ENCODE data around the gene OR4C6.

Gene OR4C6

DNA sequence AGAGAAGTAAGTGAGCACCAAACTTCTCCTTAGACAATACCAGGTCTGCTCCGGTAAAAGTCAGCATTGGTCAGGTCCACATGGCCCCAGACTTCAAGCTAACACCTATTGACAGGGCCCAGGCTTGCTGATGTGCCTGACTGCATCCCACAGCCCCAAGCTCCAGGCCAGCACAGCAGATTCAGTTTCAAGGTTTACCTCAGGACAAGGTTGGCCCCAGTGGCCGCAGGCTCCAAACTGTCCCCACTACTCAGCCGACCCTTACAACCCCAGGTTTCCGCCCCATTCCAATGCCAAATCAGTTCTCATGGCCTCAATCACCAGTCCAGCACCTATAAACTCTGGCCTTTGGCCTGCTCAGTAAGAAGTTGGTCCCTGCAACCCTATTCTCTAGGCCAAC, 39.4 kb downstream of the OR4C6 start:
- peaks cover 0 to 3% of the 10 kb centered on the region in 2 donors for H3K9me3 ChIP-seq (ENCODE audit: control insufficient read depth in 2 of 2, low read length in 2 of 2)
- no peak overlapping the region for H3K27ac ChIP-seq (ENCODE audit: low read length)
- no peaks in the 10 kb centered on the region for H3K4me1 ChIP-seq (ENCODE audit: control insufficient read depth, insufficient read depth, low read length)
- H3K36me3 ChIP-seq (ENCODE audit: control insufficient read depth in 2 of 2, insufficient read depth in 2 of 2, low read length in 2 of 2), result no peaks in the 10 kb centered on the region
- no peak overlapping the region for H3K9ac ChIP-seq (ENCODE audit: low read length in 2 of 2)
- no peaks in the 10 kb centered on the region for H3K27me3 ChIP-seq (ENCODE audit: control insufficient read depth in 1 of 2, insufficient read depth in 2 of 2, low read length in 2 of 2)
- H3K4me3 ChIP-seq (ENCODE audit: low read length in 2 of 2), result no peak overlapping the region

DNA sequence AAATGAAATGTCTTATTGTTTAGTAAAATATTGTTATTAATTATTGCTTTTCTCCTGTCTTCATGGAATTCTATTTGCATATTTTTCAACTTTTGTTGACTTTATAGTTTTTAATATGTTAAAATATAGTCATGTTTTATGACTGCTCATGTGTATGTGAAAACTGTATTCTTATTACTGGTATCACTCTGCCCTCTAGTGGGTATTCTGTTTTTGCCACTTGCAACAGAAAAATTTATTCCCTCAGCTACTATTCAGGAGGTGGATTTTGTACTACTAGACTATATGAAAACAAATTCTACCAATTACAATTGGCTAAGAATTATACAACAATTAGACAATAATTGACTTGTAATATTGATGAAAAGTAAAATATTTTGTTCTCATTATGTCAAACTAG, 45.0 kb downstream of the OR4C6 start:
- H3K9me3 ChIP-seq (ENCODE audit: control insufficient read depth in 2 of 2, low read length in 2 of 2), result peaks cover 0 to 3% of the 10 kb centered on the region in 2 donors
- no peaks in the 10 kb centered on the region for H3K27me3 ChIP-seq (ENCODE audit: control insufficient read depth in 1 of 2, insufficient read depth in 2 of 2, low read length in 2 of 2)
- no peaks in the 10 kb centered on the region for H3K4me1 ChIP-seq (ENCODE audit: control insufficient read depth, insufficient read depth, low read length)
- no peak overlapping the region for H3K4me3 ChIP-seq (ENCODE audit: low read length in 2 of 2)
- no peaks in the 10 kb centered on the region for H3K36me3 ChIP-seq (ENCODE audit: control insufficient read depth in 2 of 2, insufficient read depth in 2 of 2, low read length in 2 of 2)
- H3K9ac ChIP-seq (ENCODE audit: low read length in 2 of 2), result no peak overlapping the region
- H3K27ac ChIP-seq (ENCODE audit: low read length), result no peak overlapping the region

DNA sequence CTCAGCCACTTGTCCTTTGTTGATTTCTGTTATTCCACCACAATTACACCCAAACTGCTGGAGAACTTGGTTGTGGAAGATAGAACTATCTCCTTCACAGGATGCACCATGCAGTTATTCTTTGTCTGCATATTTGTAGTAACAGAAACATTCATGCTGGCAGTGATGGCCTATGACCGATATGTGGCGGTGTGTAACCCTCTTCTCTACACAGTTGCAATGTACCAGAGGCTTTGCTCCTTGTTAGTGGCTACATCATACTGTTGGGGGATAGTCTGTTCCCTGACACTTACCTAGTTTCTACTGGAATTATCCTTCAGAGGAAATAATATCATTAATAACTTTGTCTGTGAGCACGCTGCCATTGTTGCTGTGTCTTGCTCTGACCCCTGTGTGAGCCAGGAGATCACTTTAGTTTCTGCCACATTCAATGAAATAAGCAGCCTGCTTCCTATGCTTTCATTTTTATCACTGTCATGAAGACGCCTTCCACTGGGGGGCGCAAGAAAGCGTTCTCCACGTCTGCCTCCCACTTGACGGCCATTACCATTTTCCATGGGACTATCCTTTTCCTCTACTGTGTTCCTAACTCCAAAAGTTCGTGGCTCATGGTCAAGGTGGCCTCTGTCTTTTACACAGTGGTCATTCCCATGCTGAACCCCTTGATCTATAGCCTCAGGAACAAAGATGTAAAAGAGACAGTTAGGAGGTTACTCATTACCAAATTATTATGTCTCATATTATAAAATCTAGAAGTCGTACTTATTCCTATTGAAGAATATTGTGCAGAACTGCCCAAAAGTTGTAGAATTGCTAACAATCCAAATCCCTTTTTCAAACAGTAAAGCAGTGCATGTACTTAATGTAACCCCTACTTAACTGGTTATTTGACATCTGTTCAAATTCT, 53.2 kb downstream of the OR4C6 start:
- no peaks in the 10 kb centered on the region for H3K36me3 ChIP-seq (ENCODE audit: control insufficient read depth in 2 of 2, insufficient read depth in 2 of 2, low read length in 2 of 2)
- no peaks in the 10 kb centered on the region for H3K9me3 ChIP-seq (ENCODE audit: control insufficient read depth in 2 of 2, low read length in 2 of 2)
- H3K27me3 ChIP-seq (ENCODE audit: control insufficient read depth in 1 of 2, insufficient read depth in 2 of 2, low read length in 2 of 2), result no peaks in the 10 kb centered on the region

More for the DNA sequence above, 53.2 kb downstream of the OR4C6 start:
- Histone ChIP-seq H3K4me1 (ENCODE audit: control insufficient read depth, insufficient read depth, low read length) (no peaks in the 10 kb centered on the region), H3K9ac (ENCODE audit: low read length in 2 of 2) (no peak overlapping the region), H3K27ac (ENCODE audit: low read length) (no peak overlapping the region), H3K4me3 (ENCODE audit: low read length in 2 of 2) (no peak overlapping the region)
